GM19324 (cell line): ENCODE measurements around the gene ERGIC1.

Experiments
- ATAC-seq: cut with Tn5 transposase; IDR thresholded peaks from one replicate; pipeline ENCODE4 v1.9.1; 2021; ENCODE audit warnings: mild to moderate bottlenecking, moderate library complexity; ENCODE audit not compliant: unreplicated experiment, low FRiP score

Gene ERGIC1

GRCh38 chr5:172958331-172959046 is 124.4 kb downstream of the ERGIC1 start:
- peak; percentile 59 for ATAC-seq

- ATAC-seq: no peak
Measured at GRCh38 chr5:172959824-172960799, 126.1 kb downstream of the ERGIC1 start.

GRCh38 chr5:172969921-172970320 is 135.9 kb downstream of the ERGIC1 start:
- no peak for ATAC-seq

DNA sequence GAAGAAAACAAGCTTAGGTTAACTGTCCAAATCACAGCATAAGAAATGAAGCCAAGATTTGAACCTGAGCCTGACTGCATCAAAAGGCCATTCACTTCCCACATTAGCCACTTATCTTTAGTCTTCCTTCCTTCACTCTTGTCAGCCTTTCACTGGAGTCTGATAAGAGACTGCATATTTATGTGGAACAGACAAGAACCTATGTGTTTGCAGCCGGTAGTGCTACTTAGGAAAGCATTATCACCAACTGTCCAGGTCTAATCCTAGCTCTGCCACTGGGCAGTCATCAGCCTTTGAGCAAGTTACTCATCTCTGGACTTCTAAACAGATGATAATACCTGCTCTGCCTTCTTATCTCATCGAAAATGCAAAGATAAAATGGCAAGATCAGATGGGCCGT is 137.4 kb downstream of the ERGIC1 start:
- ATAC-seq: no peak

DNA sequence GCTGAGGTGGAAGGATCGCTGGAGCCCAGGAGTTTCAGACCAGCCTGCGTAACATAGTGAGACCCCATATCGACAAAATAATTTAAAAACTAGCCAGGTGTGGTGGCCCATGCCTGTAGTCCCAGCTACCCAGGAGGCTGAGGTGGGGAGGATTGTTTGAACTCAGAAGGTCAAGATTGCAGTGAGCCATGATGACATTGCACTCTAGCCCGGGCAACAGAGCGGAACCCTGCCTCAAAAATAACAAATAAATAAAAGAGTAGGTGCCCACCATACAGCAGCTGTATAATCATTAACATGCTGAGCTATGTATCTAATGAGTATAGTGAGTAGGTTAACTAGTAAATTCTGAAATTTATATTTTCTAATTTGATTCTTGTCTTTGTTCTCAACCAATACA is 138.5 kb downstream of the ERGIC1 start:
- ATAC-seq: no peak

- no peak for ATAC-seq
Measured at GRCh38 chr5:172973127-172973916, 139.3 kb downstream of the ERGIC1 start.

- ATAC-seq: no peak
Measured at GRCh38 chr5:172973931-172974330, 139.9 kb downstream of the ERGIC1 start.

- no peak for ATAC-seq
Measured at GRCh38 chr5:172975289-172975688, 141.2 kb downstream of the ERGIC1 start.

GRCh38 chr5:172979778-172980177 is 145.7 kb downstream of the ERGIC1 start:
- ATAC-seq: no peak

DNA sequence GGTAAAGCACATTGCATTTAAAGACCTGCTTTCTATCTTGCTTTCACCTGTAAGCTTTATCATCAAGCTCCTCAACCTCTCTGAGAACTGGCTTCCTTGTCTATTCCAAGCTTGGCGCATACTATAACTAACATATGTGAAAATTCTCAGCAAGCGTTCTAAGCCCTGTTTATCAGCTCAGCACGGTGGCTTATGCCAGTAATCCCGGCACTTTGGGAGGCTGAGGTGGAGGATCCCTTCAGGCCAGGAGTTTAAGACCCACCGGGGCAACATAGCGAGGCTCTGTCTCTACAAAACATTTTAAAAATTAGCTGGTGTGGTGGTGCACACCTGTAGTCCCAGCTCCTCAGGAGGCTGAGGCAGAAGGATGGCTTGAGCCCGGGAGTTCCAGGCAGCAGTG is 147.9 kb downstream of the ERGIC1 start:
- no peak for ATAC-seq

GRCh38 chr5:172983542-172984243 is 149.6 kb downstream of the ERGIC1 start, which contains the start of gene ATP6V0E1:
Gene ATP6V0E1 (plus strand): TSS chr5:172983771. CDS start chr5:172983861, 90 bp downstream.
- ATAC-seq: peak; percentile 87

GRCh38 chr5:172984244-172984953 is 150.3 kb downstream of the ERGIC1 start:
- ATAC-seq: peak; percentile 51

DNA sequence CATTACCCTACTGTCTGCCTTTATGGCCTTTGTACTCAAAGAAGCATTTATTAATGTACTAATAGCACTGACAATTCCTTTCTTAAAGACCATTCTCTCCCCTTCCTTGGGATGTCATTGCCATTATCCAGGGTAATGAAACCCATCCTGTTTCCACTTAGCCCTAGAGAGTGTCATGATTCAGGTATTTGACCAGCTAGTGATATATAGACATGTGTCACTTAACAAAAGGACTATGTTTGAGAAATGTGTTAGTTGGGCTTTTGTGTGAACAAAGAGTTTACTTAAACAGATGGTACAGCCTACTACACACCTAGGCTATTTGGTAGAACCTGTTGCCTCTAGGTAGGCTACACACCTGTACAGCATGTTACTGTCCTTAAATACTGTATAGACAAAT is 151.5 kb downstream of the ERGIC1 start:
- ATAC-seq: no peak

DNA sequence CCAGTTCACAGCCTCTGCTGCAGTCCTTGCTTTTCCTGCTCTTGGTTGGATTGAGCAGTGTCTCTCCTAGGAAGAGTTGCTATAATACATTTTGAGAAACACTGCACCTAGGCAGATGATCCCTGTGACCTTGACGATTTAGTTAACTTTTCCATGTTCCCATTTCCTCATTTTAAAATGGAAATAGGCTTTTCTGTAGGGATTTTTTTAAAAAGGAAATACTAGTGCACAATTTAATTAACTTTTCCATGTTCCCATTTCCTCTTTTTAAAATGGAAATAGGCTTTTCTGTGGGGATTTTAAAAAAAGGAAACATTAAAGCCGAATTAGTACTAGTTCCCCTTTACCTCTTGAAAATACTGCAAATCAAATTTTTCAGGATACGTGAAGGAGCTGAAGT is 154.2 kb downstream of the ERGIC1 start:
- ATAC-seq: no peak

DNA sequence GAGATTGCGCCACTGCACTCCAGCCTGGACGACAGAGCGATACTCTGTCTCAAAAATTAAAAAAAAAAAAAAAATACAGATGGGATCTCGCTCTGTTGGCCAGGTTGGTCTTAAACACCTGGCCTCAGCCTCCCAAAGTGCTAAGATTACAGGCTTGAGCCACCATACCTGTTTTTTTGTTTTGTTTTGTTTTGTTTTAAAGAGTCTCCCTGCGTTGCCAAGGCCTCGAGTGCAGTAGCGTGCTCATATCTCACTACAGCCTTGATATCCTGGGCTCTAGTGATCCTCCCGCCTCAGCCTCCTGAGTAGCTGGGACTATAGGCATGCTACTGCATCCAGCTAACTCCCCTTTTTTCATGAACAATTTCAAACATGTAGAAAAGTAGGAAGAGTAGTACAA is 156.7 kb downstream of the ERGIC1 start:
- ATAC-seq: no peak

GRCh38 chr5:172994405-172994804 is 160.4 kb downstream of the ERGIC1 start:
- no peak for ATAC-seq

DNA sequence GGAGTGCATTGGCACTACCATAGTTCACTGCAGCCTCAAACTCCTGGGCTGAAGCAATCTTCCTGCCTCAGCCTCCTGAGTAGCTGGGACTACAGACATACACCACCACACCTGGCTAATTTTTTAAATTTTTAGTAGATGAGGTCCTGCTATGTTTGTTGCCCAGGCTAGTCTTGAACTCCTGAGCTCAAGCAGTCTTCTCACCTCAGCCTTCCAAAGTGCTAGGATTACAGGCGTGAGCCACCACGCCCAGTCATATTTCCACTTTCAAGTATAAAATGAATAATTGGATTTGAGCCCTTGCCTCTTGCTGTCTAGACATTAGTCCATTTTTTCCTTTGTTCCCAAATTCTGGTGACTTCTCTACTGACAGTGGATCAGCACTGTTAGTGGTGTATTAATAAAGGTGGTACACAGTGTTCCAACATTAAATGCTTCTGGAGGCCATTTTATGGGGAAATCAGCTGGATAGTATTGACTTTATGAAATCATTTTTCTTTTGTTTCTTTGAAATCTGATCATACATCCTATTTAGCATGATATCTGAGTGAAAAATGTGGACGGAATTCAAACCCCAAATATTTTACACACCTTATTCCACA is 165.4 kb downstream of the ERGIC1 start:
- ATAC-seq: no peak

GRCh38 chr5:172999974-173000373 is 165.9 kb downstream of the ERGIC1 start:
- ATAC-seq: no peak

GRCh38 chr5:173001229-173001841 is 167.3 kb downstream of the ERGIC1 start:
- peak; percentile 65 for ATAC-seq
